ENCODE results near the gene SPOCD1. TPM values are rescaled to one million over a fixed set of nuclear protein-coding genes. Genes with fewer than 3 reads are reported as not detected.

SPOCD1 gene
- total and polyA plus RNA-seq, 9 donors, result 0.15 to 1.7 (median 0.49) TPM; not detected in 1

DNA sequence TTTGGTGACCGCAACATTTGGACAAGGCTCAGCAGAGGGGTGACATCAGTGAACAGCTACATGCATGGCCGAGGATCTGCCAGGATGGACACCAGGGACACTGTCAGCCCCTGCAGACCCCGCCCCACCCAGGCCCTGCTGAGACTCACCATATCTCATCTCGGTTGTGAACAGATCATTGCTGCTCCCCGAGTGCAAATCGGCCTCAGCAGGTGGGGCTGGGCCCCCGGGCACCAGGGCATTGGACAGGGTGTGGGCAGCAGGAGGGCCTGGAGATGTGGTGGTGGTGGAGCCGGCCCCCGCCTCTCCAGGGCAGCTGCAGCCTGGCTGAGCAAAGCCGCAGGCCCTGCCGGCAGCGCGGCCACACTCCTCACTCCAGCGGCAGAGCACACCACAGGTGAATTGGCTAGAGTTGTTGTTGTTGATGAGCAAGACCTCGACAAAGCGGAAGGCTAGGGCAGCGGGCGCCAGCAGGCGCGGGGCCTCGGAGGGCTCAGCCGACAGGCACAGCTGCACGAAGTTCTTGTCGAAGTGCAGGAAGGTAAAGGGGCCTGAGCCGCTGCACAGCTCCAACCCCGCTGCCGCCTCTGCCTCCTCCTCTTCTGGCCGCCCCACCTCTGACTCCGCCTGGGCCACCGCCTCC, 59.9 kb downstream of the SPOCD1 start:
- no peaks in the 10 kb centered on the region for H3K9me3 ChIP-seq
- peaks cover 6% of the 10 kb centered on the region for H3K4me1 ChIP-seq (ENCODE audit: insufficient read depth)
- TF ChIP-seq, protein P1, sequence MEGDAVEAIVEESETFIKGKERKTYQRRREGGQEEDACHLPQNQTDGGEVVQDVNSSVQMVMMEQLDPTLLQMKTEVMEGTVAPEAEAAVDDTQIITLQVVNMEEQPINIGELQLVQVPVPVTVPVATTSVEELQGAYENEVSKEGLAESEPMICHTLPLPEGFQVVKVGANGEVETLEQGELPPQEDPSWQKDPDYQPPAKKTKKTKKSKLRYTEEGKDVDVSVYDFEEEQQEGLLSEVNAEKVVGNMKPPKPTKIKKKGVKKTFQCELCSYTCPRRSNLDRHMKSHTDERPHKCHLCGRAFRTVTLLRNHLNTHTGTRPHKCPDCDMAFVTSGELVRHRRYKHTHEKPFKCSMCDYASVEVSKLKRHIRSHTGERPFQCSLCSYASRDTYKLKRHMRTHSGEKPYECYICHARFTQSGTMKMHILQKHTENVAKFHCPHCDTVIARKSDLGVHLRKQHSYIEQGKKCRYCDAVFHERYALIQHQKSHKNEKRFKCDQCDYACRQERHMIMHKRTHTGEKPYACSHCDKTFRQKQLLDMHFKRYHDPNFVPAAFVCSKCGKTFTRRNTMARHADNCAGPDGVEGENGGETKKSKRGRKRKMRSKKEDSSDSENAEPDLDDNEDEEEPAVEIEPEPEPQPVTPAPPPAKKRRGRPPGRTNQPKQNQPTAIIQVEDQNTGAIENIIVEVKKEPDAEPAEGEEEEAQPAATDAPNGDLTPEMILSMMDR (IDR thresholded peaks at IDR 0.05), result no peak
- no peak overlapping the region for H3K27ac ChIP-seq
- intact Hi-C loops (cut with DNase I), result no loop called here
- no peak for DNase-seq
- no peak overlapping the region for H3K4me3 ChIP-seq
- H3K36me3 ChIP-seq, result no peaks in the 10 kb centered on the region
- H3K27me3 ChIP-seq, result no peaks in the 10 kb centered on the region
- WGBS, 3 donors, result 85 to 90% (median 87%) methylated on average over 25 to 30 of the region's 30 CpGs

DNA sequence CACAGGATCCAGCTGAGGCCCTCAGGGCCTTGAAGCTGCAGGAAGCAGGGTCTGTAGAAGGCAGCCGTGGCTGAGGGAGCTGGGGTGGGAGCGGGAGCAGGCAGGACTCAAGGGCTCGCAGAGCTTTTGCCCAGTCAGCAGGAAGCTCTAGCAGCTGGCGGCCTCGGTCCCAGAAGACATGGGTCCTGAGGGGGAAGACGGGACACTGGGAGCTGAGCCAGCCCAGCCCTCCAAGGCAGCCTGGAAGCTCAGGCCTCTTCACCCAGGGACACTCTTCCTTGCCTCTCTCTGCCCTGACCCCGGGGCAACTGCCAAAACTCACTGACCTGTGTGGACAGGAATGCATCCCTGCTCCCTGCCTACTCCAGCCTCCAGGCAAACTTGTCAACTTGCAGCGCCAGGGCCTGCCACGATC, 60.6 kb downstream of the SPOCD1 start:
- intact Hi-C loops (cut with DNase I), result no loop called here
- Histone ChIP-seq H3K4me1 (ENCODE audit: insufficient read depth) (peaks cover 6% of the 10 kb centered on the region), H3K36me3 (no peaks in the 10 kb centered on the region), H3K27me3 (no peaks in the 10 kb centered on the region), H3K9me3 (no peaks in the 10 kb centered on the region), H3K4me3 (no peak overlapping the region), H3K27ac (no peak overlapping the region)
- 60 to 73% (median 63%) methylated on average over 9 of the region's 9 CpGs for WGBS, 3 donors
- TF ChIP-seq EP300 (IDR thresholded peaks at IDR 0.05), result no peak
- TF ChIP-seq POLR2A (IDR thresholded peaks at IDR 0.05), result no peak
- TF ChIP-seq, protein P1 (IDR thresholded peaks at IDR 0.05), result no peak
- DNase-seq, result no peak

DNA sequence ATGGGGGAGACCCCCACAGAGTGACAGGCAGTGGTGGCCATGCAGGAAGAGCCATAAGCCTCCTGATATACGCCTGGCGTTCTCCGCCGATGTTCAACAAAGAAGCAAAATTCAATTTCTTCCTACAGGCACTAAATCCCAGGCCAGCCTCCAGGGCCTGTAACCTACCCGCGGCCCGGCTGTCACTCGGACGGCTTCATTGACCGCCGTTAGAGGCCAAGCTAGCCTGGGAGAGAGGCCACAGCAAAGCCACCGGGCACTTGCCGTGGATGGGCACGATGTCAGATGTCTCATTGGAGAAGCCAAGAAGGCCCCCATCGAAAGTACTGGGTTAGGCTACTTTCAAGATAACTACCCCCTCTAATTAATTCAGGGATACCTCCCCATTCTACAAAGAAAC, 61.4 kb downstream of the SPOCD1 start:
- peaks cover 6% of the 10 kb centered on the region for H3K4me1 ChIP-seq (ENCODE audit: insufficient read depth)
- H3K36me3 ChIP-seq, result no peaks in the 10 kb centered on the region
- TF ChIP-seq EP300 (IDR thresholded peaks at IDR 0.05) (no peak), POLR2A (IDR thresholded peaks at IDR 0.05) (no peak)
- TF ChIP-seq, protein P1 (IDR thresholded peaks at IDR 0.05), result no peak
- 94 to 97% (median 95%) methylated on average over 15 of the region's 15 CpGs for WGBS, 3 donors
- H3K27ac ChIP-seq, result no peak overlapping the region
- no peaks in the 10 kb centered on the region for H3K27me3 ChIP-seq
- intact Hi-C loops (cut with DNase I), result no loop called here
- H3K4me3 ChIP-seq, result no peak overlapping the region
- no peak for DNase-seq
- H3K9me3 ChIP-seq, result no peaks in the 10 kb centered on the region

DNA sequence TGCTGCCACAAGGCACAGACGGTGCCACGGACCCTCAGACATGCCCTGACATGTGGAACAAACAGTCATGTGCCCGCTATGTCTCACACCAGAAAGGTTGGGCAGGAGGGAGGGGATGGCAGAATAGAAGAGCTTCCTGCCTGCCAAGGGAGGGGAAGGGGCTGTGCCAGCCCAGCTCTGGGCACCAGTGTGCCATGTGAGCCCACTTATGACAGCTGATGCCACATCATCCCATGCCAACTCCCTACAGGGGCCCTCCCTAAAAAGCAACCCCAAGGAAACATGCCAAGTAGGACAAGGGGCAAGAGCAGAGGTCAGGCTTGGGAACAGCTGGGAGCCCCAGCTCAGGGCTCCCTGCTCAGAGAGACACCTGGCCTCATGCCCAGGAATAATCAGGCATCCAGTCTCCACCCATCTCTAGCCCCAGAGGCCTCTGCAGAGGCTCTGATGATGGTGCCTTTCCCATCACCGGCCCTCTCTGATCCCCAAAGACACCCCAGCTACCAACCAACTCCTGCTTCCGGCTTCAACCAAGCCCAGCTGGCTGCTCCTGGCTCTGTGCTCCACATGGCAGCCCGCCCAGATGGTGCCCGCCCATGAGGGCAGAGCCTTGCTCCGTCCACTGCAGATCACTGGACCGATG, 62.0 kb downstream of the SPOCD1 start:
- TF ChIP-seq EP300 (IDR thresholded peaks at IDR 0.05) (no peak), POLR2A (IDR thresholded peaks at IDR 0.05) (no peak)
- TF ChIP-seq, protein P1 (IDR thresholded peaks at IDR 0.05), result no peak
- Histone ChIP-seq H3K36me3 (no peaks in the 10 kb centered on the region), H3K4me3 (no peak overlapping the region), H3K4me1 (ENCODE audit: insufficient read depth) (peaks cover 6% of the 10 kb centered on the region), H3K27me3 (no peaks in the 10 kb centered on the region), H3K27ac (no peak overlapping the region), H3K9me3 (no peaks in the 10 kb centered on the region)
- 66 to 75% (median 72%) methylated on average over 9 of the region's 9 CpGs for WGBS, 3 donors
- peak in 3 of 5 donors; percentile 47 to 53 (median 50) for DNase-seq
- intact Hi-C loops (cut with DNase I), result no loop called here

Measured in ovary (tissue), 9 donors.